T-helper 1 cell treated with Interleukin-12 subunit alpha and Interleukin-12 subunit beta and Interleukin-4 antibody, amounts not matched to agents 30 μg/mL and 1 μg/mL, for 36 hours (primary cell): Measurements from ENCODE around the gene SEL1L.
"Not testable (repeated sequence)": the region's sequence is repeated elsewhere in the genome, so short reads cannot be mapped to it uniquely, and the experiment has no call there.

Experiments used
- H3K27ac Mint-ChIP-seq: one replicate; pipeline ENCODE4 v1.8.0; 2021; ENCODE audit warnings: mild to moderate bottlenecking, mixed read lengths
- H3K27me3 Mint-ChIP-seq: one replicate; pipeline ENCODE4 v1.8.0; 2021; ENCODE audit warnings: low read depth, mixed read lengths
- H3K36me3 Mint-ChIP-seq: one replicate; pipeline ENCODE4 v1.8.0; 2021; ENCODE audit warnings: low read depth, mixed read lengths
- H3K4me1 Mint-ChIP-seq: one replicate; pipeline ENCODE4 v1.8.0; 2021; ENCODE audit warnings: low read depth, mixed read lengths
- H3K4me3 Mint-ChIP-seq: one replicate; pipeline ENCODE4 v1.8.0; 2021; ENCODE audit warnings: mild to moderate bottlenecking, moderate library complexity, mixed read lengths
- H3K9me3 Mint-ChIP-seq: one replicate; pipeline ENCODE4 v1.8.0; 2021; ENCODE audit warnings: mixed read lengths

Gene SEL1L

DNA sequence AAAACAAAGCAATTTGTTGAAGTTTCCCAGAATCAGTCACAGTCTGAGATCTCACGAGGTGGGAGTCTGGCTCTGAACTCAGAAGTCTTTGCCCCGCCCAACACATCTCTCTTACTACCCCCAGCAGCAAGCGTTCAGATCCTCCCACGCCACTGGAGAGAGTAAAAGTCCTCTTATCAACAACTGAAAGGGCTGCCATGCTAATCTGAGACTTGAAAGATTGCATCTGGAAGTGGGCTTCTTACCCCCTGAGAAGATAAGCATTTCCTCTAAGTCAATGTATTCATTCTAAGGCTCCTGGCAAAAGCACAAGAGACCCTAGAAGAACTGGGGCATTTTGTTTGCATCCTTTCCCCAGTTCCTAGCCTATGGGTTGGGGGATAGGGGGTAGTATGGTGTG, 99.4 kb downstream of the SEL1L start:
- H3K27ac Mint-ChIP-seq, result no peak overlapping the region
- peaks cover 66% of the 10 kb centered on the region for H3K27me3 Mint-ChIP-seq
- H3K4me1 Mint-ChIP-seq, result peaks cover 8% of the 10 kb centered on the region
- no peaks in the 10 kb centered on the region for H3K9me3 Mint-ChIP-seq
- no peak overlapping the region for H3K4me3 Mint-ChIP-seq
- H3K36me3 Mint-ChIP-seq, result no peaks in the 10 kb centered on the region

DNA sequence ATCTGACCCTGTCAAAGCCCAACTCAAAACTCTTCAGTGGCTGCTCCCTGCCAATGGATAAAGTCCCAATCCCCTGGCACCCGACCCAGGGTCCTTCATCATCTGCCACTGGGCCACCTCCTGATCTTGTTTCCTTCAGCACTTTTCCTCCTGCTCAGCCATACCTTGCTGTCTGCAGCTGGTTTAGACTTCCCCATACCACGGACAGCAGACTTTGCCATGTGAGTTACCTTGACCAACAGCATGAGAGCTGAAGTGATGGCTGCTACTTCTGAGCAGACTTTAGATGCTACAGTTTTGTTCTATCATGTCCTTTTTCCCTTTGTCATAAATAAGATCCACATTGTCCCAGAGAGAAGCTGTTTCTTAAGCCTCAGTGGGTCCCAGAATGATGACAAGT, 100.3 kb downstream of the SEL1L start:
- H3K4me3 Mint-ChIP-seq, result no peak overlapping the region
- H3K9me3 Mint-ChIP-seq, result no peaks in the 10 kb centered on the region
- H3K4me1 Mint-ChIP-seq, result peaks cover 8% of the 10 kb centered on the region
- H3K27me3 Mint-ChIP-seq, result peaks cover 62% of the 10 kb centered on the region
- H3K36me3 Mint-ChIP-seq, result no peaks in the 10 kb centered on the region
- H3K27ac Mint-ChIP-seq, result no peak overlapping the region

DNA sequence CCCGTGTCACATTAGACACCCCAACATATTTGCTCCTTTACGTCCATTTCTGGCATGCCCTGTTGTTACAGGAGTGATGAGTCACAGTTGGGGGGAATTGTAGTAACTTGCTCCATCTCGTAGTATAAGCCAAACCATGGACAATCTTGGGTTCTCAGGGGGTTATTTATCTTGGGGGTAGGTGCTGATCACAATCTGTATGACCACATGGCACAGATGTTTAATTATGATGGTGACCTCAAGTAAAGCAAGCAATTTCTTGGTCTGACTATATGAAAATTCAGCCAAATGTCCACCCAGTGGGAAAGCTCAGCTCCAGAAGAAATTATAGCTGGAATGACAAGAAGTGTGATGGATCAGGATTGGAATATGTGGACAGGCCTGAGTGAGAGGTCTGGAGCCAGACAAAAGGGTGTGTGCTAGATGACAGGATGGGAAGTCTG, 101.4 kb downstream of the SEL1L start:
- Mint-ChIP-seq H3K27ac (no peak overlapping the region), H3K9me3 (no peaks in the 10 kb centered on the region), H3K4me3 (no peak overlapping the region), H3K36me3 (no peaks in the 10 kb centered on the region), H3K4me1 (peaks cover 8% of the 10 kb centered on the region), H3K27me3 (peaks cover 57% of the 10 kb centered on the region)

DNA sequence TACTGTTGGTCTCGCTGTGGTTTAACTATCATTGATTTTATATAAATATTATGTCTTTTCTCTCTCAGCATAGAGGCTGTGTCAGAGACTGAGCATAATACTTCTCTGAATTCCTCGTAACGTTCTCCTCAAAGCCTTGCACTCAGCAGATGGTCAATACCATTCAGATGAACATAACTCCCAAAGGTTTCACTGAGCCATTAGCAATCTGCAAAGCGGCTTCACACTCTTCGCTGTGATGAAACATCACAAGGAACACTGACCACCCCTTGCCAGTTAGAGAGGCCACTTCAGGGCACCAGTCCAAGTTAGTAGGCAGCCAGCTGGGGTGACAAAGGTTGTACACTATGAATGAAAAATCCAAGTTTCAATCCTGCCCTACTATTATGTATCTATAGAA, 103.4 kb downstream of the SEL1L start:
- Mint-ChIP-seq H3K36me3 (no peaks in the 10 kb centered on the region), H3K4me1 (peaks cover under 1% of the 10 kb centered on the region), H3K27ac (no peak overlapping the region), H3K4me3 (no peak overlapping the region), H3K9me3 (no peaks in the 10 kb centered on the region), H3K27me3 (peaks cover 54% of the 10 kb centered on the region)

DNA sequence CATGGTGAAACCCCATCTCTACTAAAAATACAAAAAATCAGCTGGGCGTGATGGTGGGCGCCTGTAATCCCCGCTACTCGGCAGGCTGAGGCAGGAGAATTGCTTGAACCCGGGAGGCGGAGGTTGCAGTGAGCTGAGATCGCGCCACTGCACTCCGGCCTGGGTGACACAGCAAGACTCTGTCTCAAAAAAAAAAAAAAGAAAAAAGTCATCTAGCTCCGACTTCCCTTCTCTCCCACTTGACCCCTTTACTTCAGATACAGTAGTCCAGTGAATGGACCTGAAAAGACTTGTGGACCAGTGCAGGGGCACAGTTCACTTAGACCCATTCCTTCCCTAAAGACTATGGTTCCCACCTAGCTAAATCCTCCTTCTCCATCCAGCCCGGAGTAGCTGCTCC, 103.9 kb downstream of the SEL1L start:
- not testable (repeated sequence) for H3K9me3 Mint-ChIP-seq, H3K4me3 Mint-ChIP-seq, H3K4me1 Mint-ChIP-seq, H3K36me3 Mint-ChIP-seq, H3K27ac Mint-ChIP-seq
- peaks cover 49% of the 10 kb centered on the region for H3K27me3 Mint-ChIP-seq

DNA sequence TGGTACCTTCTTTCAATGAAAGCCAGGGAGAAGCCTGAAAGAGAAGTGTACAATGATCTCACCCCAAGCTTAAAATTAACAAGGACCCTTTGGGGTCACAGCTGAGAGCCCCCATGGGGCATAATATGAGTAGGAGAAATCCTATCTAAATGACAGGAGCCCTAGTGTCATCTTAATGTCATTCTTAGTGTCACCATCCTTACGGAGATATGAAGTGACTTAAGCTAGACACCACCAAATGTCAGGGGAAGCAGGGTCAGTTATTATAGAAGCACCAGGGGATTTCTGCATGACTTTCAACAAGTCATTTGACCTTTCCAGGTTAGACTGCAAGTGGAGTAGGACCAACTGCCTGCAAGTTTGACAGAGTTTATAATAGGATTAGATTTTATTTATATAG, 104.6 kb downstream of the SEL1L start:
- H3K4me1 Mint-ChIP-seq, result no peaks in the 10 kb centered on the region
- no peak overlapping the region for H3K4me3 Mint-ChIP-seq
- no peaks in the 10 kb centered on the region for H3K36me3 Mint-ChIP-seq
- H3K27ac Mint-ChIP-seq, result no peak overlapping the region
- H3K27me3 Mint-ChIP-seq, result peaks cover 42% of the 10 kb centered on the region
- H3K9me3 Mint-ChIP-seq, result no peaks in the 10 kb centered on the region

DNA sequence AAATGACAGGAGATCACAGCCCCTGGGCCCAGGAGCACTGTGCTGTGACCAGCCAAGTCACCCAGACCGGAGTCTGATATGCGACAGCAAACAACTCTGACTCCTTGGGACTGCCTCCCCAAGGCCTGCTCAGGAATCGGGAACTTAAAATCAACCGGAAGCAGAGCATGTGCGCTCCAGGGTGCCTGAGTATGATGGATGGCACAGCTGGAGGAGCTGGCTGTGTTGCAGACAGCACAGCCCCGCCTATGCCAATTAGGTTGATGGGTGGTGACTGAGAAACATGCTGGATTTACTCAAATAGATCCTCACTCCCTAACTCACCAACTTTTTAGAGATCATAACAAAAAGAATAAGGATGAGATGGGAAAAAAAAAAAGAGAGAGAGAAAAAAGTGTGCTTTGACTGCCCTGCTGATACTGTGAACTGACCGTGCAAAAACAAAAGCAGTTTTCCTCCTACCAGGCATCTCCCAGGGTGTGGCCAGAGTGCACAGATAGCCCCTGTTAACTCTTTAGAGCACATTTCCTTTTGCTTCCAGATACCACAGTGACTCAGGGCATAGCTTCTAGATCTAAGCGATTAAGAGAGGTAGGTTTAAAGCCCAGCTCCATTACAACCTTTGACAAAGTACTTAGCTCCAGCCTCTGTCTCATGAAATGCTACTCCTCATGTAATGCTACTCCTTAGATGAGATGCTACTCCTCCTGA, 106.2 kb downstream of the SEL1L start:
- no peak overlapping the region for H3K27ac Mint-ChIP-seq
- H3K27me3 Mint-ChIP-seq, result peaks cover 27% of the 10 kb centered on the region
- no peaks in the 10 kb centered on the region for H3K9me3 Mint-ChIP-seq
- H3K36me3 Mint-ChIP-seq, result no peaks in the 10 kb centered on the region
- no peak overlapping the region for H3K4me3 Mint-ChIP-seq
- H3K4me1 Mint-ChIP-seq, result no peaks in the 10 kb centered on the region

DNA sequence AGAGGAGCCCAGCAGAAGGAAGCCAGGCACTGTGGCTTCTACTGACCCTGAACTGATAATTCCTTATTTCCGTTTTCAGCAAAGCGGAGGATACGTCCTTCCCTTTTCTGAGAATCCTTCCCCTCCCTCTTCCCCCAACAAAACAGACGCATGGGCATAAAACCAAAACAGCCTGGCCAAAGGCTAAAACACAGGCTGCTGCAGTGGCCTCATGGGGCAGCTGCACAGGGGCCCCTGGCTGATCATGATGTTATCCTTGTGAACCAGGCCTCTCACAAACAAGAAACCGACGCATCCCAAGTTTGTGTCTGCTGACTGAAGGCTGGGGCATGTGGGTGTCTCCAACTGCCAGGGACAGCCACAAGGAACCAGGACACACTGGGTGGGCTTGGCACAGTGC, 110.1 kb downstream of the SEL1L start:
- no peaks in the 10 kb centered on the region for H3K4me1 Mint-ChIP-seq
- H3K27ac Mint-ChIP-seq, result no peak overlapping the region
- H3K9me3 Mint-ChIP-seq, result peaks cover 4% of the 10 kb centered on the region
- H3K4me3 Mint-ChIP-seq, result no peak overlapping the region
- H3K27me3 Mint-ChIP-seq, result peaks cover 14% of the 10 kb centered on the region
- H3K36me3 Mint-ChIP-seq, result no peaks in the 10 kb centered on the region
